Measurements from ENCODE around the gene KANSL1.

- no peak for TF ChIP-seq CTCF (conservative IDR thresholded peaks at IDR 0.05 in 1 of 2, IDR thresholded peaks at IDR 0.05 in 1 of 2; ENCODE audit: low read depth in 1 of 2, low read length in 2 of 2)
- no peak for TF ChIP-seq EZH2 (IDR thresholded peaks at IDR 0.05; ENCODE audit: low read length, missing control alignments)
These were observed 106.4 kb downstream of the KANSL1 start for GRCh38 chr17:46086821-46087220.

Measured in fibroblast of lung (primary cell).